Transverse colon (tissue), 4 donors: ENCODE results near the gene MTF2. TPM values are rescaled to one million over a fixed set of nuclear protein-coding genes. Genes with fewer than 3 reads are reported as not detected.

Source experiments
- DNase-seq: peaks from one replicate; pipeline ENCODE4 v3.0.0-alpha.2; 2019
- H3K27ac ChIP-seq, 4 donors: fragments of 200-600 bp; sonication (generic); 2 replicates each; pipeline ENCODE4 v1.5.1; 2016 to 2018; ENCODE audit warnings: inconsistent platforms in 4 of 4
- H3K27me3 ChIP-seq: fragments of 200-600 bp; sonication (generic); 2 replicates; pipeline ENCODE4 v1.5.1; 2017; ENCODE audit warnings: inconsistent platforms
- H3K36me3 ChIP-seq, 4 donors: fragments of 200-600 bp; sonication (generic); 2 replicates each; pipeline ENCODE4 v1.5.1; 2017 to 2019; ENCODE audit warnings: inconsistent platforms in 4 of 4
- H3K4me1 ChIP-seq, 4 donors: fragments of 200-600 bp; sonication (generic); 2 replicates each; pipeline ENCODE4 v1.5.1; 2017 to 2020; ENCODE audit warnings: inconsistent platforms in 4 of 4
- H3K4me3 ChIP-seq, 4 donors: fragments of 200-600 bp; sonication (generic); 1 replicate in 1 of 4; 2 replicates in 3 of 4; pipeline versions ENCODE4 v1.5.1 to v1.6.1; 2017 to 2019; ENCODE audit warnings: inconsistent platforms in 4 of 4
- H3K9me3 ChIP-seq, 2 donors: fragments of 200-600 bp; sonication (generic); 2 replicates each; pipeline ENCODE4 v1.5.1; 2017 to 2019; ENCODE audit warnings: inconsistent platforms in 2 of 2
- EP300 ChIP-seq: sonication (generic); formaldehyde crosslinking; IDR thresholded peaks from one replicate; pipeline ENCODE4 v1.6.1; 2017; ENCODE audit warnings: antibody characterized with exemption, low read depth
- POLR2A ChIP-seq: fragments of 450-650 bp; IDR thresholded peaks from one replicate; pipeline ENCODE4 v1.6.1; 2016; ENCODE audit warnings: antibody characterized with exemption, mild to moderate bottlenecking, moderate library complexity
- POLR2AphosphoS5 ChIP-seq, 3 donors: sonication (generic); formaldehyde crosslinking; IDR thresholded peaks; one replicate each; pipeline ENCODE4 v1.6.1; 2016; ENCODE audit warnings: antibody characterized with exemption in 3 of 3
- WGBS, 2 donors: methylation state at CpG; one replicate each; pipeline ENCODE4 v1.1.5; 2018; ENCODE audit warnings: low coverage in 1 of 2; 5-methylcytosine and 5-hydroxymethylcytosine counted together
- in situ Hi-C, 4 donors: fragments of 200-750 bp; cut with MboI; loops; one replicate each; pipeline versions ENCODE4 v1.15.0 to v1.15.1; 2017; ENCODE audit warnings: low sequenced_read_pairs in 3 of 4, low pct_ligation_motif_present in 1 of 4, low pct_unique_long_range_greater_than_20kb in 1 of 4
- intact Hi-C: fragments of 100-400 bp; cut with DNase I; formaldehyde crosslinking; loops from one replicate; pipeline ENCODE4 v1.15.1; 2023; ENCODE audit warnings: low total_unique reads
- total RNA-seq, 4 donors: library from RNA; depleted of rRNA; stranded (reverse); fragments of >200 nt; gene quantifications; one replicate each; pipeline ENCODE4 v1.1.0, GENCODE V29; 2016
- TF ChIP-seq, protein P1 (sequence below), 5 experiments: fragments of 200-600 bp in 3 of 5; fragments of 450-650 bp in 2 of 5; sonication (generic) in 3 of 5; IDR thresholded peaks; 1 replicate in 2 of 5; 2 replicates in 3 of 5; pipeline ENCODE4 v1.5.1; 2016 to 2017; ENCODE audit warnings: antibody characterized with exemption in 5 of 5, inconsistent platforms in 3 of 5, mild to moderate bottlenecking in 2 of 5, moderate library complexity in 1 of 5

MTF2 gene
- total RNA-seq, 4 donors from 2014 or later, result 9.0 to 33.3 (median 22.4) TPM

DNA sequence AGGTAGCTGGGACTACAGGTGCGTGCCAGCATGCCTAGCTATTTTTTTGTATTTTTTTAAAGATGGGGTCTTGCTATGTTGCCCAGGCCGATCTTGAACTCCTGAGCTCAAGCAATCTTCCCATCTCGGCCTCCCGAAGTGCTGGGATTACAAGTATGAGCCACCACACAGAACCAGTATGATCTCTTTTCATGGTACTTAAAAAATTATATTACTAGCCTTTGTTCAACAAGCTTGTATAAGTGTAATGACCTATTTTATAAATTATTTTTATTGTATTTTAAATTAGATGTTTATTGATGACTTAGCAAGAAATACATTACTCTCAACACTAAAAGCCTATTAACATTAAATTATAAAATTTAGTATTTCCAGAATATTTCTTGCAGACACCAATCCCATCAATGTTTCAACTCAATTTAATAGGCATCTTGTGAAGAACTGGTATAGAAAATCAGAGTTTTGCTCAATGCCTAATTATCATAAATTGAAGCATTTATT, 36.0 kb upstream of the MTF2 start:
- WGBS, 2 donors, result 64 to 66% methylated on average over 4 of the region's 4 CpGs
- no peak for TF ChIP-seq POLR2AphosphoS5 (IDR thresholded peaks at IDR 0.05)
- no peak for TF ChIP-seq EP300
- TF ChIP-seq, protein P1, sequence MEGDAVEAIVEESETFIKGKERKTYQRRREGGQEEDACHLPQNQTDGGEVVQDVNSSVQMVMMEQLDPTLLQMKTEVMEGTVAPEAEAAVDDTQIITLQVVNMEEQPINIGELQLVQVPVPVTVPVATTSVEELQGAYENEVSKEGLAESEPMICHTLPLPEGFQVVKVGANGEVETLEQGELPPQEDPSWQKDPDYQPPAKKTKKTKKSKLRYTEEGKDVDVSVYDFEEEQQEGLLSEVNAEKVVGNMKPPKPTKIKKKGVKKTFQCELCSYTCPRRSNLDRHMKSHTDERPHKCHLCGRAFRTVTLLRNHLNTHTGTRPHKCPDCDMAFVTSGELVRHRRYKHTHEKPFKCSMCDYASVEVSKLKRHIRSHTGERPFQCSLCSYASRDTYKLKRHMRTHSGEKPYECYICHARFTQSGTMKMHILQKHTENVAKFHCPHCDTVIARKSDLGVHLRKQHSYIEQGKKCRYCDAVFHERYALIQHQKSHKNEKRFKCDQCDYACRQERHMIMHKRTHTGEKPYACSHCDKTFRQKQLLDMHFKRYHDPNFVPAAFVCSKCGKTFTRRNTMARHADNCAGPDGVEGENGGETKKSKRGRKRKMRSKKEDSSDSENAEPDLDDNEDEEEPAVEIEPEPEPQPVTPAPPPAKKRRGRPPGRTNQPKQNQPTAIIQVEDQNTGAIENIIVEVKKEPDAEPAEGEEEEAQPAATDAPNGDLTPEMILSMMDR (IDR thresholded peaks at IDR 0.05), result no peak
- no peak for TF ChIP-seq POLR2A
- Histone ChIP-seq H3K27me3 (no peaks in the 10 kb centered on the region), H3K9me3 (no peaks in the 10 kb centered on the region), H3K36me3 (no peaks in the 10 kb centered on the region), H3K4me1 (peaks cover 0 to 13% (median 3%) of the 10 kb centered on the region in 4 donors), H3K4me3 (peak overlapping the region in 3 of 4 donors; percentile 21 to 53 (median 35)), H3K27ac (peak overlapping the region; percentile 69 to 82 (median 76))
- DNase-seq, result no peak
- in situ Hi-C loops, result no loop called here
- intact Hi-C loops, result no loop called here

DNA sequence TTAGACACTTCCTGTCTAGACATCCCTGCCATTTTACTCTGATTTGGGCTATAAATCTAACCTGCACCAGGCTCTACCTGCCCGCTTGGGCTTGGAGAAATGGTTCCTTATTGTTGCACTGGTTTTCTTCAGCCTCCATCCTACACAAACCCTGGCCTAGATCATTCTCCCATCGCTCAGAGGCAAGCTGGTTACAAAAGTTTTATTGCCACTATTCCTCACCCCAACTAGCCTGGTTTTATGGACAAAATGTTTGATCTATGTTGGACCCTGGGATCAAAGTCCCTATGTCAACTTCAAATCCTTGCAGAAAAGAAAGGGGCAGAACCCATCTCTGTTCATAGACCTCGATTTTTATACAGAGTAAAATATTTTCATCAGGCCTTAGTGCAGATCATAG, 31.5 kb upstream of the MTF2 start:
- Histone ChIP-seq H3K9me3 (no peaks in the 10 kb centered on the region), H3K4me3 (no peak overlapping the region), H3K36me3 (no peaks in the 10 kb centered on the region), H3K4me1 (peaks cover 0 to 7% (median 0%) of the 10 kb centered on the region in 4 donors), H3K27ac (no peak overlapping the region), H3K27me3 (no peaks in the 10 kb centered on the region)
- DNase-seq, result no peak
- TF ChIP-seq, protein P1 (IDR thresholded peaks at IDR 0.05), result no peak
- TF ChIP-seq POLR2A, result no peak
- TF ChIP-seq POLR2AphosphoS5 (IDR thresholded peaks at IDR 0.05), result no peak
- no peak for TF ChIP-seq EP300
- WGBS, 2 donors, result 29 to 43% methylated on average over 2 to 3 of the region's 3 CpGs
- in situ Hi-C loops (no loop called here), intact Hi-C loops (no loop called here)

DNA sequence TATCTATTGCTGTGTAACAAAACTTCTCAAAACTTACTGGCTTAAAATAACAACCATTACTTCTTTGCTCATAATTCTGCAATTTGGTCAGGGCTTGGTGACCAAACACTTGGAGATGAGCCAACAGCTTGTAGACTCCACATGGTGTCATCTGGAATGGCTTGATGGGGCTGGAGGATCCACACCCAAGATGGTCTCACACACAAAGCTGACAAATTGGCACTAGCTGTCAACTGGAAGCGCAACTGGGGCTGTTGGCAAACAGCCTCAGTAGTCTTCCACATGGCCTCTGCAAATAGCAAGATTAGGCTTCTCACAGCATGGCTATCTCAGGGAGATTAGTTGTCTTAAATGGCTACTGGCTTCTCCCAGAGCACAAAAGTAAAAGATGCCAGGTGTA, 27.1 kb upstream of the MTF2 start:
- H3K4me1 ChIP-seq, result no peaks in the 10 kb centered on the region
- DNase-seq, result no peak
- no peaks in the 10 kb centered on the region for H3K27me3 ChIP-seq
- no peaks in the 10 kb centered on the region for H3K9me3 ChIP-seq
- H3K36me3 ChIP-seq, result no peaks in the 10 kb centered on the region
- 83% methylated on average over 1 of the region's 1 CpG; no CpG with 5 or more reads in 1 of the 2 donors for whole genome bisulfite sequencing, 2 donors
- no peak overlapping the region for H3K4me3 ChIP-seq
- no peak overlapping the region for H3K27ac ChIP-seq
- in situ Hi-C loops, result no loop called here
- TF ChIP-seq, protein P1 (IDR thresholded peaks at IDR 0.05), result no peak
- no peak for TF ChIP-seq POLR2AphosphoS5 (IDR thresholded peaks at IDR 0.05)
- no peak for TF ChIP-seq EP300
- no peak for TF ChIP-seq POLR2A
- intact Hi-C loops, result no loop called here

DNA sequence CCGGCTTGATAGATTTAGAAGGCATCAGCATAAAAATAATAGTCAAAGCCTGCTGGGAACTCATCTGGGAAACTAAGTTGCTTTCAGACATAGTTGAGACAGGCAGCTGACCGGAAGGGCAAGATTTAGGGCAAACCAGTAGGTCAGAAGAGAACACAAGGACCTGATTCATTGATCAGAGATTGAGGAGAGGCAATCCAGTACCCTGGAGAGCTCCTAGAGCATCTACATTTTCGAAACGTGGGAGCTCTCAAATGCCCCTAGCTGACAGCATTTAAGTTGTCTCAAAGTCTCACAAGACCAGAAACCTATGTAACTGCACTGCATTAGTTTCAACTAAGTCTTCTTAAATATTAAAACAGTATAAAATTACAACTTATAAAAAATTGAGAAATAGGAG, 22.9 kb upstream of the MTF2 start:
- intact Hi-C loops, result no loop called here
- Histone ChIP-seq H3K27ac (no peak overlapping the region), H3K4me3 (no peak overlapping the region), H3K9me3 (no peaks in the 10 kb centered on the region), H3K36me3 (no peaks in the 10 kb centered on the region), H3K4me1 (no peaks in the 10 kb centered on the region), H3K27me3 (no peaks in the 10 kb centered on the region)
- 0 to 31% methylated on average over 2 to 4 of the region's 4 CpGs for WGBS, 2 donors
- DNase-seq, result no peak
- in situ Hi-C loops, result no loop called here
- TF ChIP-seq EP300 (no peak), POLR2AphosphoS5 (IDR thresholded peaks at IDR 0.05) (no peak), POLR2A (no peak)
- TF ChIP-seq, protein P1 (IDR thresholded peaks at IDR 0.05), result no peak
